HL-60 (cell line): Measurements from ENCODE around the gene OR6Y1.

Experiments used
- CTCF ChIP-seq: IDR thresholded peaks from one replicate; pipeline ENCODE4 v1.5.1; 2011; ENCODE audit warnings: low read length, control low read depth, inconsistent platforms; ENCODE audit not compliant: insufficient read depth
- GABPA ChIP-seq: IDR thresholded peaks from 2 replicates; pipeline ENCODE4 v1.6.1; 2012; ENCODE audit warnings: low read depth
- POLR2AphosphoS5 ChIP-seq: IDR thresholded peaks from 2 replicates; pipeline ENCODE4 v1.6.1; 2012; ENCODE audit warnings: low read depth
- REST ChIP-seq: IDR thresholded peaks from 2 replicates; pipeline ENCODE4 v1.6.1; 2012; ENCODE audit warnings: low read depth; ENCODE audit not compliant: insufficient replicate concordance

- TF ChIP-seq CTCF, result no peak
- no peak for TF ChIP-seq REST
- no peak for TF ChIP-seq POLR2AphosphoS5
- no peak for TF ChIP-seq GABPA
These were observed 23.4 kb upstream of the OR6Y1 start for GRCh38 chr1:158577561-158577960.
